GM12874 (cell line): Measurements from ENCODE around the gene DNA2.

Experiments used
- TF ChIP-seq, protein P1 (sequence below): IDR thresholded peaks from 2 replicates; pipeline ENCODE4 v1.5.1; 2011; ENCODE audit warnings: low read depth, mild to moderate bottlenecking, control low read depth, low read length, moderate library complexity; ENCODE audit not compliant: insufficient read depth

DNA2 gene

DNA sequence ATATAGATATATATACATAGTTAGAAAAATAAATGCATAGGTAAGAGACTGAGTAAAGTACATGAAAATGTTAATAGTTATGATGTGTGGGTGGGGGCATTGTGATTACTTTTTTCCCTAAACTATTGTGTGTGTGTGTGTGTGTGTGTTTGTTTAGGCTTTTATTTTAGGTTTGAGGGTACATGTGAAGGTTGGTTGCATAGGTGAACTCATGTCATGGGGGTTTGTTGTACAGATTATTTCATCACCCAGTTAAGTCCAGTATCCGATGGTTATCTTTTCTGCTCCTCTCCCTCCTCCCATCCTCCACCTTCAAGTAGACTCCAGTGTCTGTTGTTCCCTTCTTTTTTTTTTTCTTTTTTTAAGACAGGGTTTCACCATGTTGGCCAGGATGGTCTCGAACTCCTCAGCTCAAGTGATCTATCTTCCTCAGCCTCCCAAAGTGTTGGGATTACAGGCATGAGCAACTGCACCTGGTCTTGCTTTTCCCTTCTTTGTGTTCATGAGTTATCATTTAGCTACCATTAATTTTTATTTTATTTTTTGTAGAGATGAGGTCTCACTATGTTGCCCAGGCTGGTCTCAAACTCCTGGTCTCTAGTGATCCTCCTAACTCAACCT, 62.8 kb downstream of the DNA2 start:
- TF ChIP-seq, protein P1, sequence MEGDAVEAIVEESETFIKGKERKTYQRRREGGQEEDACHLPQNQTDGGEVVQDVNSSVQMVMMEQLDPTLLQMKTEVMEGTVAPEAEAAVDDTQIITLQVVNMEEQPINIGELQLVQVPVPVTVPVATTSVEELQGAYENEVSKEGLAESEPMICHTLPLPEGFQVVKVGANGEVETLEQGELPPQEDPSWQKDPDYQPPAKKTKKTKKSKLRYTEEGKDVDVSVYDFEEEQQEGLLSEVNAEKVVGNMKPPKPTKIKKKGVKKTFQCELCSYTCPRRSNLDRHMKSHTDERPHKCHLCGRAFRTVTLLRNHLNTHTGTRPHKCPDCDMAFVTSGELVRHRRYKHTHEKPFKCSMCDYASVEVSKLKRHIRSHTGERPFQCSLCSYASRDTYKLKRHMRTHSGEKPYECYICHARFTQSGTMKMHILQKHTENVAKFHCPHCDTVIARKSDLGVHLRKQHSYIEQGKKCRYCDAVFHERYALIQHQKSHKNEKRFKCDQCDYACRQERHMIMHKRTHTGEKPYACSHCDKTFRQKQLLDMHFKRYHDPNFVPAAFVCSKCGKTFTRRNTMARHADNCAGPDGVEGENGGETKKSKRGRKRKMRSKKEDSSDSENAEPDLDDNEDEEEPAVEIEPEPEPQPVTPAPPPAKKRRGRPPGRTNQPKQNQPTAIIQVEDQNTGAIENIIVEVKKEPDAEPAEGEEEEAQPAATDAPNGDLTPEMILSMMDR, result no peak

DNA sequence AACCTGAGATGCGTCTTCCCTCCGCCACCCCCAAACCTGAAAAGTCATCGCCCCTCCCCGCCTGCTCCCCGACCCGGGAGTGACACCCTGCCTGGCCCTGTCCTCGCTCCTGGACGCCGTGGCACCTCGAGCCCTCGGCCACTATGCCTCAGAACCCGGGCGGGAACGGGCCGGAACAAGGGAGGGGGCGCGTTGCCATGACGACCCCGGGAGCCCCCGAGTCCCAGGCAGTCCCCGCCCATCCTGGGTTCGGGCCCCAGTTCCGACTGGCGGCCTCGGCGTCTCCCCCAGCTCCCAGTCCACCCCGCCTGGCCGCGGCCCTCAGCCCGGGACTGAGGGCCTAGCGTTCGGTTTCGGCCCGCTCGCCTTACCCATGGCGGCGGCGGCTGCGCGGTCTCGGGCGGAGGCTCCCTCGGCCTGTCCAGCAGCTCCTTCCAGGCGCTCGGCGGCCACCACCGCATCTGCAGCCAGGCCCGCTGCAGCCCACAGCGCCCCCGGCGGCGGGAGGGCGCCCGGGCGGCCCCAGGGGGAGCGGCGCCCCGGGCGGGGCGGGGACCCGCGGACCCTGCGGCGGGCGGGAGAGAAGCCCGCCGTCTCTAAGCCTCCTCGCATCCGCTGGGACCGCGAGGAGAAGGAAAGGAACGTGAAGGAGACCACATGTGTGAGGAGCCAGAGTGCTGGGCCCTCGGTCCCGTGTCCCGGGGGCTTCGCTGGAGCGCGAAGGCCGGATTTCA, 64.8 kb downstream of the DNA2 start, which contains the start of gene RUFY2:
Gene RUFY2 (minus strand): TSS at position 463 of the 734 bp plus-strand sequence. CDS start 88 bp downstream, at position 375.
- TF ChIP-seq, protein P1, result peak; percentile 75

DNA sequence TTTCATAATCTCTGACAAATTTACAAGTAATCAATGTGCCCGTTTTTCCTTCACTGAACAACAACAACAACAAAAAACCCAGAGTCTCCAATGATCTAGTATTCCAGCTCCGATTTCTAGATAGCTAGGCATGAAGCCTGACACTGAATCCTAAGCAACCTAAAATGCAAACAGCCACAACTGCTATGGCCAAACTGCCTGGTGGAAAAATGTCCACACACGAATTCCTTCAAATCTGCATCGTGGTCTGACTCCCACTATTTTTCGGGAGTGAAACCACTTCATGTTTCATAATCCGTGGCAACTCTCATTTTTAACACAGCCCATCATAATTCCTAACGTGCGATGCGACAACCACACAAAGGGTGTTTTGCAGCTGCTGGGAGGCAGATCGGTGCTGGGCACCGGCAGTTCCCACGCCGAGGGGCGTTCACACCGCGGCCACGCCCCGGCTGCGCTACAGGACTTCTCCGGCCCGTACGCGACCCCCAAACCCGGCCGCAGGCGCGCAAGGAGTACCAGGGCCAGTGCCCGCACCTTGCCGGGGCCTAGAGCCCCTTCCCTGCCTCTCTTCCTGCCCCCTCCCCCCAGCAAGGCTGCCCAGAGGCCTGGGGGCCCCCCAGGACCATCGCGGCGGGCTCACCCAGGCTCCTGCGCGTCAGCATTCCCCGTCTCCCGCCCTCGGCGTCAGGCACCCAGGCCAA, 65.5 kb downstream of the DNA2 start:
- TF ChIP-seq, protein P1, result no peak

DNA sequence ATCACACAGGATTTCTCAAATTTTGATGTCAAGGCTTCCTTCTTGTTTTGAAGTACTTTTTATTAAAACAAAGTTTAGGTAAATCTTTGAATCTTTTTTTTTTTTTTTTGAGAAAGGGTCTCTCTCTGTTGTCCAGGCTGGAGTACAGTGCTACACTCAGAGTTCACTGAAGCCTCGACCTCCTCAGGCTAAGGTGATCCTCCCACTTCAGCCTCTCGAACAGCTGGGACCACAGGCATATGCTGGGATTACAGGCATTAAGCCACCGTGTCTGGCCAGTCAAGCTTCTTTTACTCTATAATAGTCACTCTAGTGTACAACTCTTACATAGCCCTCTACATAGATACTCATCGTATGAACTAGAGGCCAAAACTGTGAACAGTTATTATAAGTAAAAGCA, 68.1 kb downstream of the DNA2 start:
- TF ChIP-seq, protein P1, result no peak

DNA sequence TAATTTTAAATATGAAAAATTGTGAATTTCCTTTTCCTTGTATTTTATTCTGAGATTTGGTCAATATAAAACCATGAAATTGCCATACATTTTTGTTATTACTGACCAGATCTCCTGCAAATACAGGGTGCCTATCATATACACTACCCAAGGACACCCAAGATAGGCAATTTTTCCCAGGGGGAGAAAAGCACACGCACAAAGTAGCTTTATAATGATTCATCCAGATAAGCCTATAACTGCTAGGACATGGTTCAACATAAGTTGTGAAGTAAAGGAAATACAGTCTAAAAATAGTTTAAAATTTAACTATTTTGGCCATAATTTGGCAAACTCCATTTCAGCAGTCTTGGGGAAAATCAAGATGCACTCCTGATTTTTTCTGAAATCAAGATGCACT, 69.5 kb downstream of the DNA2 start:
- TF ChIP-seq, protein P1, result no peak

DNA sequence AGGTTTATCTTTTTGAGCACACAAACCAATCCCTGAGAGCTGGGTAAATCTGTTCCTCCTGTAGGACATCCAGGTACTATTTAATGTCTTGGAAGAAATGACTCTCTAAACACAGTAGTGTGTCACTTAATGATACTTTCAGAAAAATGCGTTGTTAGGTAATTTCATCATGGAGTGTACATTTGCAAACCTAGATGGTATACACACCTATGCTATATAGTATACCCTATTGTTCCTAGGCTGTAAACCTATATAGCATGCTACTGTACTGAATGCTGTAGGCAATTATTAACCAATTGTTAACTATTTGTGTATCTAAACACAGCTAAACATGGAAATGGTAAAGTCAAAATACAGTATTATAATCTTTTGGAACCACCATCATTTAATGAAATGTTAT, 74.8 kb downstream of the DNA2 start:
- TF ChIP-seq, protein P1, result no peak

DNA sequence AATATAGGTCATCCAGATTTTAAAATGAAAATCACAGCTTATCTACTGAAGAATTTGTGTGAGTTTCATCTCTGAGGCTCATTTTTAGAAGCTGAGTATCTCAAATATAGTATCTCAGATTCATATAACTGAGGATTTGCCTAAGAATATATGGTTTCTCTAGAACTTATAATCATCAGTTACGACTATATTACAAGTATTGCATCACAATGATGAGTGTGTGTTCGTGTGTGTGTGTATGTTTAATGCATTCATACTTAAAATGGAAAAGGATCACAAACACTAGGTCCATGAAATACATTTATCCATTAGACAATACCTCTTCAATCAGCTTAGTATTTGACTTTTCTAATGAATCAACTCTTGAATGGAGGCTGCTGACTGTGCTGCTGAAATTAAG, 86.0 kb downstream of the DNA2 start:
- TF ChIP-seq, protein P1, result no peak
